HG03457 (cell line): ENCODE measurements around the gene RALGPS2.

Experiments used
- ATAC-seq: cut with Tn5 transposase; IDR thresholded peaks from one replicate; pipeline ENCODE4 v1.9.1; 2021; ENCODE audit warnings: moderate number of reproducible peaks; ENCODE audit not compliant: unreplicated experiment

RALGPS2 gene

GRCh38 chr1:178959543-178960460 is 234.8 kb downstream of the RALGPS2 start:
- ATAC-seq = no peak

GRCh38 chr1:178960482-178961240 is 235.6 kb downstream of the RALGPS2 start:
- no peak for ATAC-seq

DNA sequence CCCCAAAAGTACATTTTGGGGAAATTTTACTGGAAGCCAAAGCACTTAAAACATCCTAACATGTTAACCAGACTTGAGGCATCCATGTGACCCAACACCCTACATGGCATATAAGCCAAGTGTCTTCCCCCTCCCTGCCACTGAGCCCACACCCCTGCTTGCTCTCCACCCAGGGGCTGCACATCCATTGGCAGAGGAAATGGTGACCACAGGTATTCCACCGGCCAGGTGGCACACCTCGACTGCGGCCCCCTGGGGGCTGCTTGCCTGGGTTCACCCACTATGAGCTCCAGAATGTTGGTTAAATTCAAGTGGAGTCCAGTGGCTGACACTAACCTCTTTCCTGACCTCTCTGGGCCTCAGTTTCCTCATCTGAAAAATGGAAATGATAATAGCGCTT is 236.3 kb downstream of the RALGPS2 start:
- no peak for ATAC-seq

- ATAC-seq = no peak
These were observed 236.8 kb downstream of the RALGPS2 start for GRCh38 chr1:178961868-178962267.

DNA sequence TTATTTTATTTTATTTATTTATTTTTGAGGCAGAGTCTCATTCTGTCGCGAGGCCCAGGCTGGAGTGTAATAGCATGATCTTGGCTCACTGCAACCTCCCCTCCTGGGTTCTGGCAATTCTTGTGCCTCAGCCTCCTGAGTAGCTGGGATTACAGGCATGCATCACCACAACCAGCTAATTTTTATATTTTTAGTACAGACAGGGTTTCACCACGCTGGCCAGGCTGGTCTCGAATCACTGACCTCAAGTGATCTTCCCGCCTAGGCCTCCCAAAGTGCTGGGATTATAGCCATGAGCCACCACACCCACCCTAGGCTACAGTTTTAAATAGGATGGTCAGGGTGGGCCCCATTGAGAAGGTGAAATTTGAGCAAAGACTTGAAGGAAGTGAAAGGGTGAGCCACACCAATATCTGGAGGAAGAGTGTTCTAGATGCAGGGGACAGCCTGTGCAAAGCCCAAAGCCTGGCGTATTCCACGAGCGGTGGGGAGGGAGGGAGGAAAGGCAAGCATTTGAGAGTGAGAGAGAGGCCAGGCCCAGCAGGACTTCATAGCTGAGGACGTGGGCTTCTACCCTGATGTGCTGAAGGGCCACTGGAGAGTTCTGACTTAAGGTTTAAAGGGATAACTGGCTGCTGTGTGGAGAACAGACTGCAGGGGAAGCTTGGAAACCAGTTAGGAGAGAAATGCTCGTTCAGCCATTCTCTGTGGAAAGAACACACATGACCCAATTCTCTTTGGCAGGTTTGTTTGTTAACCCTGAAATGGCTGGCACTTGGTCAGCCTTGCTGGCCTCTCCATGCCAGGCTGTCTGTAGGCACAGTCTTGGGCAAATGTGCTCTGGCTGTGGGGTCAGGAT is 238.0 kb downstream of the RALGPS2 start:
- no peak for ATAC-seq

- no peak for ATAC-seq
These were observed 239.7 kb downstream of the RALGPS2 start for GRCh38 chr1:178964469-178965330.

- no peak for ATAC-seq
These were observed 241.3 kb downstream of the RALGPS2 start for GRCh38 chr1:178966312-178966711.

GRCh38 chr1:178969226-178969987 is 244.4 kb downstream of the RALGPS2 start:
- no peak for ATAC-seq

GRCh38 chr1:178970184-178970583 is 245.1 kb downstream of the RALGPS2 start:
- ATAC-seq = no peak
